ENCODE results near the gene WDR6. TPM values are rescaled to one million over a fixed set of nuclear protein-coding genes. Genes with fewer than 3 reads are reported as not detected.

The WDR6 gene
- total and polyA plus RNA-seq, 9 of the 15 experiments (the other 6 are each of a cell fraction or from before 2014, with no cell fraction given), result 8.9 to 90.6 (median 44.7) TPM

DNA sequence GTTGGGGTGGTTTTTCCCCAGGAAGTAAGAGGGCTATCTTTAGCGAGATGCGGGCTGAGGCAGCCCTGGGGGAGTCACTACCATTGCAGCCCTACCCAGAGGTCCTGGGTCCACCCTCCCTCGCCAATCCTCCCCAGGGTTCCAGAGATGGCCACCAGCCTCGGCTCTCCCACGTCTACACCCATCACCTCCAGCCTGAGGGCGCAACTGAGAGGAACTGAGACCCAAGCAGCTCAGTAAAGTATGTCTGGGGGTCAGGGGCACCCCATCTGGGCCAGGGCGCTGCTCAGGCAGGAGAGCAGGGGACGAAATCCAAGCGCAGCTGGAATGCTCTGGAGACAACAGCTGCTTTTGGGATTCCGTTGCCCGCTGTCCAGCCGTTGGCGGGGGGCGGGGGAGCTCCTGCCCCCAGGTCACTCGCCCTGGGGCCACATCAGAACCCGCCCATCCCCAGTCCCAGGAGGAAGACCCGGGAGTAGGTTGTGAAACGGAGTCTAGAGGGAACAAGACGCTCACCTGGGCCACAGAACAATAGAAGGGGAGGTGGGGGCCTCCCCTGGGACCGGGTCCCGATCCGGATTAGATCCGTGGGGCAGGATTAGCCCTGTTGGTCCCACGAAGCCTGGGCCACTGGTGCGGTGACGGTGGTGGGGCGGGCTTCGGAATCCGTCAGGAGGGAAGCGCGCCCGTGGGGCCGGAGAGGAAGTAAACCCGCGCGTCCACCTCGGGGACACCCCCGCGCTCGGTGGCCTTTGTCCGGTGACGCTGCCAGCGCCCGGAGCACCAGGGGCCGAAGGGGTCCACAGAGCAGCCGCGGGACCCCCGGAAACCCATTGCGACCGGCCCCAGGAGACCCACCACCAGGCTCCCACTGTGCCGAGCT, 13.4 kb downstream of the WDR6 start (continued):
- TF ChIP-seq OTX1 (CRISPR knock-in tag; IDR thresholded peaks at IDR 0.05) (0 out of 2 replicates have a peak, but pooled peaks have one; percentile 20), E2F3 (CRISPR knock-in tag; IDR thresholded peaks at IDR 0.05) (0 out of 2 replicates have a peak, but pooled peaks have one; percentile 36), TGIF2 (CRISPR knock-in tag; IDR thresholded peaks at IDR 0.05) (0 out of 2 replicates have a peak, but pooled peaks have one; percentile 75), HEY1 (CRISPR knock-in tag; IDR thresholded peaks at IDR 0.05; ENCODE audit: borderline replicate concordance) (no peak), RBBP5 (IDR thresholded peaks at IDR 0.05; ENCODE audit: borderline replicate concordance, insufficient read depth, low read length, poor library complexity, severe bottlenecking) (peak; percentile 23), STAT5B (CRISPR knock-in tag; IDR thresholded peaks at IDR 0.05) (no peak), ETV5 (CRISPR knock-in tag; IDR thresholded peaks at IDR 0.05; ENCODE audit: low read depth) (no peak; the same call in 1 of the 2 replicates), GABPA (tag; conservative IDR thresholded peaks at IDR 0.05; ENCODE audit: low read depth) (peak; percentile 16), HMG20A (CRISPR knock-in tag; conservative IDR thresholded peaks at IDR 0.05) (no peak), ATF1 (CRISPR knock-in tag; IDR thresholded peaks at IDR 0.05) (no peak), ATF1 (tag; IDR thresholded peaks at IDR 0.05) (peak; percentile 13; the same call in 1 of the 2 replicates), ELF1 (tag; IDR thresholded peaks at IDR 0.05) (no peak), FOXK2 (conservative IDR thresholded peaks at IDR 0.05 in 1 of 2, IDR thresholded peaks at IDR 0.05 in 1 of 2; ENCODE audit: low read depth in 2 of 2) (0 out of 4 replicates have a peak, but pooled peaks of 1 of the 2 experiments have one; percentile 20), POLR2G (IDR thresholded peaks at IDR 0.05; ENCODE audit: low read depth, low read length) (no peak)
- TF ChIP-seq, protein P1, sequence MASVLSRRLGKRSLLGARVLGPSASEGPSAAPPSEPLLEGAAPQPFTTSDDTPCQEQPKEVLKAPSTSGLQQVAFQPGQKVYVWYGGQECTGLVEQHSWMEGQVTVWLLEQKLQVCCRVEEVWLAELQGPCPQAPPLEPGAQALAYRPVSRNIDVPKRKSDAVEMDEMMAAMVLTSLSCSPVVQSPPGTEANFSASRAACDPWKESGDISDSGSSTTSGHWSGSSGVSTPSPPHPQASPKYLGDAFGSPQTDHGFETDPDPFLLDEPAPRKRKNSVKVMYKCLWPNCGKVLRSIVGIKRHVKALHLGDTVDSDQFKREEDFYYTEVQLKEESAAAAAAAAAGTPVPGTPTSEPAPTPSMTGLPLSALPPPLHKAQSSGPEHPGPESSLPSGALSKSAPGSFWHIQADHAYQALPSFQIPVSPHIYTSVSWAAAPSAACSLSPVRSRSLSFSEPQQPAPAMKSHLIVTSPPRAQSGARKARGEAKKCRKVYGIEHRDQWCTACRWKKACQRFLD (CRISPR knock-in tag; IDR thresholded peaks at IDR 0.05), result 0 out of 2 replicates have a peak, but pooled peaks have one; percentile 22
- TF ChIP-seq, protein P2, sequence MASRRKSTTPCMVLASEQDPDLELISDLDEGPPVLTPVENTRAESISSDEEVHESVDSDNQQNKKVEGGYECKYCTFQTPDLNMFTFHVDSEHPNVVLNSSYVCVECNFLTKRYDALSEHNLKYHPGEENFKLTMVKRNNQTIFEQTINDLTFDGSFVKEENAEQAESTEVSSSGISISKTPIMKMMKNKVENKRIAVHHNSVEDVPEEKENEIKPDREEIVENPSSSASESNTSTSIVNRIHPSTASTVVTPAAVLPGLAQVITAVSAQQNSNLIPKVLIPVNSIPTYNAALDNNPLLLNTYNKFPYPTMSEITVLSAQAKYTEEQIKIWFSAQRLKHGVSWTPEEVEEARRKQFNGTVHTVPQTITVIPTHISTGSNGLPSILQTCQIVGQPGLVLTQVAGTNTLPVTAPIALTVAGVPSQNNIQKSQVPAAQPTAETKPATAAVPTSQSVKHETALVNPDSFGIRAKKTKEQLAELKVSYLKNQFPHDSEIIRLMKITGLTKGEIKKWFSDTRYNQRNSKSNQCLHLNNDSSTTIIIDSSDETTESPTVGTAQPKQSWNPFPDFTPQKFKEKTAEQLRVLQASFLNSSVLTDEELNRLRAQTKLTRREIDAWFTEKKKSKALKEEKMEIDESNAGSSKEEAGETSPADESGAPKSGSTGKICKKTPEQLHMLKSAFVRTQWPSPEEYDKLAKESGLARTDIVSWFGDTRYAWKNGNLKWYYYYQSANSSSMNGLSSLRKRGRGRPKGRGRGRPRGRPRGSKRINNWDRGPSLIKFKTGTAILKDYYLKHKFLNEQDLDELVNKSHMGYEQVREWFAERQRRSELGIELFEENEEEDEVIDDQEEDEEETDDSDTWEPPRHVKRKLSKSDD (conservative IDR thresholded peaks at IDR 0.05; ENCODE audit: low read length), result no peak
- TF ChIP-seq, protein P3, sequence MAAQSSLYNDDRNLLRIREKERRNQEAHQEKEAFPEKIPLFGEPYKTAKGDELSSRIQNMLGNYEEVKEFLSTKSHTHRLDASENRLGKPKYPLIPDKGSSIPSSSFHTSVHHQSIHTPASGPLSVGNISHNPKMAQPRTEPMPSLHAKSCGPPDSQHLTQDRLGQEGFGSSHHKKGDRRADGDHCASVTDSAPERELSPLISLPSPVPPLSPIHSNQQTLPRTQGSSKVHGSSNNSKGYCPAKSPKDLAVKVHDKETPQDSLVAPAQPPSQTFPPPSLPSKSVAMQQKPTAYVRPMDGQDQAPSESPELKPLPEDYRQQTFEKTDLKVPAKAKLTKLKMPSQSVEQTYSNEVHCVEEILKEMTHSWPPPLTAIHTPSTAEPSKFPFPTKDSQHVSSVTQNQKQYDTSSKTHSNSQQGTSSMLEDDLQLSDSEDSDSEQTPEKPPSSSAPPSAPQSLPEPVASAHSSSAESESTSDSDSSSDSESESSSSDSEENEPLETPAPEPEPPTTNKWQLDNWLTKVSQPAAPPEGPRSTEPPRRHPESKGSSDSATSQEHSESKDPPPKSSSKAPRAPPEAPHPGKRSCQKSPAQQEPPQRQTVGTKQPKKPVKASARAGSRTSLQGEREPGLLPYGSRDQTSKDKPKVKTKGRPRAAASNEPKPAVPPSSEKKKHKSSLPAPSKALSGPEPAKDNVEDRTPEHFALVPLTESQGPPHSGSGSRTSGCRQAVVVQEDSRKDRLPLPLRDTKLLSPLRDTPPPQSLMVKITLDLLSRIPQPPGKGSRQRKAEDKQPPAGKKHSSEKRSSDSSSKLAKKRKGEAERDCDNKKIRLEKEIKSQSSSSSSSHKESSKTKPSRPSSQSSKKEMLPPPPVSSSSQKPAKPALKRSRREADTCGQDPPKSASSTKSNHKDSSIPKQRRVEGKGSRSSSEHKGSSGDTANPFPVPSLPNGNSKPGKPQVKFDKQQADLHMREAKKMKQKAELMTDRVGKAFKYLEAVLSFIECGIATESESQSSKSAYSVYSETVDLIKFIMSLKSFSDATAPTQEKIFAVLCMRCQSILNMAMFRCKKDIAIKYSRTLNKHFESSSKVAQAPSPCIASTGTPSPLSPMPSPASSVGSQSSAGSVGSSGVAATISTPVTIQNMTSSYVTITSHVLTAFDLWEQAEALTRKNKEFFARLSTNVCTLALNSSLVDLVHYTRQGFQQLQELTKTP (IDR thresholded peaks at IDR 0.05; ENCODE audit: low read depth in 1 of 2, partially characterized antibody in 2 of 2), result no peak
